ENCODE measurements around the gene SIL1.
A peak's percentile ranks its signal among the peaks of the same experiment; 100 is the strongest.
"Not testable (repeated sequence)": the region's sequence is repeated elsewhere in the genome, so short reads cannot be mapped to it uniquely, and the experiment has no call there.

SIL1 gene

GRCh38 chr5:139197710-139198669 lies at the start of gene SIL1:
Gene SIL1, minus strand, starts transcription at chr5:139198368. Its CDS starts 70,525 bp downstream, at chr5:139127843.
- DNase-seq: peak; percentile 88 to 91

- peak; percentile 91 to 96 for DNase-seq
Observed at GRCh38 chr5:139246394-139246793, 48.2 kb upstream of the SIL1 start.

- DNase-seq: no peak
Observed at GRCh38 chr5:139245637-139246339, 47.6 kb upstream of the SIL1 start.

- DNase-seq: no peak
Observed at GRCh38 chr5:139243425-139243970, 45.3 kb upstream of the SIL1 start.

- no peak for DNase-seq
Observed at GRCh38 chr5:139241139-139241538, 43.0 kb upstream of the SIL1 start.

- DNase-seq: no peak
Observed at GRCh38 chr5:139236479-139236878, 38.3 kb upstream of the SIL1 start.

GRCh38 chr5:139232147-139232724 lies 34.1 kb upstream of the SIL1 start:
- no peak for DNase-seq

GRCh38 chr5:139228201-139228803 lies 30.1 kb upstream of the SIL1 start:
- DNase-seq: no peak

- no peak for DNase-seq
Observed at GRCh38 chr5:139226131-139226530, 28.0 kb upstream of the SIL1 start.

- DNase-seq: no peak
Observed at GRCh38 chr5:139223481-139223880, 25.3 kb upstream of the SIL1 start.

- DNase-seq: no peak
Observed at GRCh38 chr5:139222346-139222745, 24.2 kb upstream of the SIL1 start.

- DNase-seq: not testable (repeated sequence)
Observed at GRCh38 chr5:139218038-139218437, 19.9 kb upstream of the SIL1 start.

- peak in 1 of 2 donors; percentile 57 for DNase-seq
Observed at GRCh38 chr5:139215107-139215975, 17.2 kb upstream of the SIL1 start.

GRCh38 chr5:139214646-139215045 lies 16.5 kb upstream of the SIL1 start:
- DNase-seq: no peak

- DNase-seq: no peak
Observed at GRCh38 chr5:139212906-139213305, 14.7 kb upstream of the SIL1 start.

GRCh38 chr5:139212486-139212885 lies 14.3 kb upstream of the SIL1 start:
- no peak for DNase-seq

- no peak for DNase-seq
Observed at GRCh38 chr5:139210585-139210984, 12.4 kb upstream of the SIL1 start.

- peak; percentile 35 to 60 for DNase-seq
Observed at GRCh38 chr5:139207297-139208000, 9.3 kb upstream of the SIL1 start.

- DNase-seq: no peak
Observed at GRCh38 chr5:139205586-139205985, 7.4 kb upstream of the SIL1 start.

- DNase-seq: no peak
Observed at GRCh38 chr5:139205124-139205523, 7.0 kb upstream of the SIL1 start.

- DNase-seq: no peak
Observed at GRCh38 chr5:139204196-139204595, 6.0 kb upstream of the SIL1 start.
